Neuronal stem cell (in vitro differentiated cells): ENCODE results near the gene PTGR3.
A peak's percentile ranks its signal among the peaks of the same experiment; 100 is the strongest.

ENCODE experiments used
- DNase-seq: peaks from one replicate; pipeline ENCODE4 v3.0.0-alpha.2; 2013; ENCODE audit warnings: low spot score
- H2AFZ ChIP-seq: one replicate; pipeline ENCODE4 v1.6.1; 2013; ENCODE audit warnings: mild to moderate bottlenecking, low read length, inconsistent platforms
- H2AK5ac ChIP-seq: 2 replicates; pipeline ENCODE4 v1.6.1; 2013; ENCODE audit warnings: low read depth, mild to moderate bottlenecking, inconsistent platforms, low read length, moderate library complexity, mixed read lengths
- H2BK120ac ChIP-seq: 2 replicates; pipeline ENCODE4 v1.6.1; 2013; ENCODE audit warnings: low read depth, mild to moderate bottlenecking, inconsistent platforms, low read length, moderate library complexity, mixed read lengths
- H2BK12ac ChIP-seq: one replicate; pipeline ENCODE4 v1.6.1; 2013; ENCODE audit warnings: low read length, inconsistent platforms
- H2BK15ac ChIP-seq: 2 replicates; pipeline ENCODE4 v1.6.1; 2013; ENCODE audit warnings: mild to moderate bottlenecking, low read length, inconsistent platforms, mixed read lengths
- H2BK5ac ChIP-seq: one replicate; pipeline ENCODE4 v1.6.1; 2013; ENCODE audit warnings: inconsistent platforms, mild to moderate bottlenecking, low read length, moderate library complexity
- H3K14ac ChIP-seq: one replicate; pipeline ENCODE4 v1.6.1; 2013; ENCODE audit warnings: low read length, inconsistent platforms
- H3K18ac ChIP-seq: 2 replicates; pipeline ENCODE4 v1.6.1; 2013; ENCODE audit warnings: low read length, inconsistent platforms
- H3K23ac ChIP-seq: 2 replicates; pipeline ENCODE4 v1.6.1; 2013; ENCODE audit warnings: low read depth, mild to moderate bottlenecking, mixed read lengths, low read length, inconsistent platforms; ENCODE audit not compliant: poor library complexity
- H3K27ac ChIP-seq: replicated peaks from 3 replicates; pipeline ENCODE4 v1.5.1; 2013; ENCODE audit warnings: low read length, inconsistent platforms
- H3K27me3 ChIP-seq, 3 experiments: 2 replicates each; pipeline ENCODE4 v1.6.1; 2013; ENCODE audit warnings: low read length in 3 of 3, mild to moderate bottlenecking in 2 of 3, inconsistent platforms in 1 of 3, low read depth in 1 of 3, mixed read lengths in 1 of 3, moderate library complexity in 1 of 3; ENCODE audit not compliant: control insufficient read depth in 3 of 3, insufficient read depth in 3 of 3
- H3K36me3 ChIP-seq, 2 donors: replicated peaks in 1 of 2; 2 replicates each; pipeline ENCODE4 v1.6.1; 2013; ENCODE audit warnings: low read length in 2 of 2; ENCODE audit not compliant: control insufficient read depth in 2 of 2, insufficient read depth in 2 of 2
- H3K4ac ChIP-seq: 2 replicates; pipeline ENCODE4 v1.6.1; 2013; ENCODE audit warnings: inconsistent platforms, mild to moderate bottlenecking, low read length, moderate library complexity
- H3K4me1 ChIP-seq, 2 donors: 1 replicate in 1 of 2; 2 replicates in 1 of 2; pipeline ENCODE4 v1.6.1; 2013; ENCODE audit warnings: low read length in 2 of 2, low read depth in 1 of 2; ENCODE audit not compliant: control insufficient read depth in 2 of 2, insufficient read depth in 1 of 2
- H3K4me2 ChIP-seq: one replicate; pipeline ENCODE4 v1.6.1; 2013; ENCODE audit warnings: mild to moderate bottlenecking, low read length, inconsistent platforms; ENCODE audit not compliant: insufficient read depth, poor library complexity, severe bottlenecking
- H3K4me3 ChIP-seq, 2 donors: 2 replicates each; pipeline ENCODE4 v1.5.1; 2013; ENCODE audit warnings: low read length in 2 of 2, mild to moderate bottlenecking in 2 of 2, inconsistent platforms in 1 of 2, moderate library complexity in 1 of 2
- H3K79me1 ChIP-seq: one replicate; pipeline ENCODE4 v1.6.1; 2013; ENCODE audit warnings: low read depth, mild to moderate bottlenecking, inconsistent platforms, low read length, moderate library complexity
- H3K9ac ChIP-seq: one replicate; pipeline ENCODE4 v1.6.1; 2013; ENCODE audit warnings: mild to moderate bottlenecking, low read depth, low read length, inconsistent platforms; ENCODE audit not compliant: poor library complexity
- H3K9me3 ChIP-seq, 2 donors: replicated peaks in 1 of 2; 2 replicates each; pipeline versions ENCODE3 to v1.6.1; 2013; ENCODE audit warnings: low read length in 2 of 2, mild to moderate bottlenecking in 2 of 2, inconsistent platforms in 1 of 2, low read depth in 1 of 2, mixed read lengths in 1 of 2, moderate library complexity in 1 of 2; ENCODE audit not compliant: control insufficient read depth in 2 of 2, insufficient read depth in 1 of 2
- H4K8ac ChIP-seq: one replicate; pipeline ENCODE4 v1.6.1; 2013; ENCODE audit warnings: low read depth, mild to moderate bottlenecking, inconsistent platforms, low read length, moderate library complexity
- H4K91ac ChIP-seq: one replicate; pipeline ENCODE4 v1.6.1; 2013; ENCODE audit warnings: low read length, low read depth, mild to moderate bottlenecking, inconsistent platforms; ENCODE audit not compliant: poor library complexity
- WGBS, 2 donors: extraction: QIAGEN DNeasy Blood & Tissue Kit; methylation state at CpG; one replicate each; pipeline ENCODE4 v1.1.7; 2013; ENCODE audit warnings: missing lambda C conversion rate in 2 of 2, mixed read lengths in 1 of 2; ENCODE audit not compliant: insufficient read length in 2 of 2, insufficient replicate concordance in 1 of 2; ENCODE audit errors: extremely low coverage in 2 of 2; 5-methylcytosine and 5-hydroxymethylcytosine counted together

PTGR3 gene

DNA sequence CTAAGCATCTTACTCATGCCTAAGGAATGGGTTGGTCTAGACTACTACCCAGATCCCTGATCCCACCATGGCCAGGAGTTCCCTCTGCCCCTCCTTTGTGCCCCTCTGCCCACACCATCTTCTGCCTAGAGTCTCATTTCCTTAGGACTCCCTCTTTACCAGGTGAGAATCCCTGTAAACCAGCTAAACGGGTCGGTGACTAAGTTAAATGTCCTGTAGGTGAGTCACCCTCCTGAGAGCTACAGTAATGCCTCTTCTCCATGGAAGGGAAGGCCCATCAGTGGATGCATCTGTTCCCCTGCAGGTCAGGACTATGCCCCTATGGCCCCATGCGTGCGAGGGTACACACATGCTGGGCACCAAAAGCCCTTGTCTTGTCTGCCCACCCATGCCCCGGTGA lies 25.4 kb downstream of the PTGR3 start:
- H3K27ac ChIP-seq: no peak overlapping the region
- no peaks in the 10 kb centered on the region for H3K4me1 ChIP-seq
- no peak overlapping the region for H2BK15ac ChIP-seq
- H3K14ac ChIP-seq: no peak overlapping the region
- no peak for DNase-seq
- H3K4me2 ChIP-seq: no peak overlapping the region
- H3K36me3 ChIP-seq: no peaks in the 10 kb centered on the region
- H2BK120ac ChIP-seq: no peak overlapping the region
- no CpG with 5 or more reads among the region's 5 CpGs for WGBS, 2 donors
- H3K4me3 ChIP-seq: peak overlapping the region in 1 of 2 donors; percentile 6
- no peak overlapping the region for H4K91ac ChIP-seq
- no peak overlapping the region for H2AK5ac ChIP-seq
- H2AFZ ChIP-seq: no peak overlapping the region
- peak overlapping the region; percentile 67 for H2BK5ac ChIP-seq
- no peaks in the 10 kb centered on the region for H3K79me1 ChIP-seq
- H3K27me3 ChIP-seq: peaks cover 0 to 2% (median 0%) of the 10 kb centered on the region in 3 experiments
- H4K8ac ChIP-seq: no peak overlapping the region
- peak overlapping the region; percentile 25 for H3K23ac ChIP-seq
- peaks cover 3 to 5% of the 10 kb centered on the region in 2 donors for H3K9me3 ChIP-seq
- no peak overlapping the region for H3K4ac ChIP-seq
- no peak overlapping the region for H2BK12ac ChIP-seq
- H3K18ac ChIP-seq: no peak overlapping the region
- H3K9ac ChIP-seq: no peak overlapping the region

- Histone ChIP-seq H3K4me2 (no peak overlapping the region), H2AFZ (no peak overlapping the region), H2BK12ac (no peak overlapping the region), H3K18ac (no peak overlapping the region), H2AK5ac (no peak overlapping the region), H4K91ac (no peak overlapping the region), H3K9me3 (peaks cover 3 to 5% of the 10 kb centered on the region in 2 donors), H2BK120ac (no peak overlapping the region), H3K27ac (no peak overlapping the region), H2BK5ac (no peak overlapping the region), H3K79me1 (no peaks in the 10 kb centered on the region), H2BK15ac (no peak overlapping the region), H3K27me3 (peaks cover 0 to 2% (median 0%) of the 10 kb centered on the region in 3 experiments), H3K4ac (no peak overlapping the region), H3K4me1 (no peaks in the 10 kb centered on the region), H3K4me3 (no peak overlapping the region), H3K9ac (no peak overlapping the region), H3K14ac (no peak overlapping the region), H3K36me3 (no peaks in the 10 kb centered on the region), H3K23ac (no peak overlapping the region), H4K8ac (no peak overlapping the region)
- DNase-seq: no peak
- no CpG with 5 or more reads among the region's 13 CpGs for WGBS, 2 donors
Observed at GRCh38 chr18:75179819-75180600, 28.9 kb downstream of the PTGR3 start.

GRCh38 chr18:75178376-75178775 lies 30.6 kb downstream of the PTGR3 start:
- no peak overlapping the region for H2BK120ac ChIP-seq
- H3K4me3 ChIP-seq: no peak overlapping the region
- WGBS, 2 donors: no CpG with 5 or more reads among the region's 11 CpGs
- H2BK15ac ChIP-seq: no peak overlapping the region
- no peak overlapping the region for H3K23ac ChIP-seq
- H3K27me3 ChIP-seq: peaks cover 0 to 6% (median 2%) of the 10 kb centered on the region in 3 experiments
- H3K4me2 ChIP-seq: no peak overlapping the region
- H2BK12ac ChIP-seq: no peak overlapping the region
- H3K18ac ChIP-seq: no peak overlapping the region
- H3K36me3 ChIP-seq: no peaks in the 10 kb centered on the region
- no peak overlapping the region for H3K9ac ChIP-seq
- no peaks in the 10 kb centered on the region for H3K79me1 ChIP-seq
- no peak overlapping the region for H4K8ac ChIP-seq
- no peak overlapping the region for H3K14ac ChIP-seq
- no peak for DNase-seq
- no peak overlapping the region for H3K4ac ChIP-seq
- H2AFZ ChIP-seq: no peak overlapping the region
- H2AK5ac ChIP-seq: no peak overlapping the region
- H3K27ac ChIP-seq: no peak overlapping the region
- H3K9me3 ChIP-seq: peaks cover 0 to 5% of the 10 kb centered on the region in 2 donors
- H2BK5ac ChIP-seq: no peak overlapping the region
- peaks cover 0 to 3% of the 10 kb centered on the region in 2 donors for H3K4me1 ChIP-seq
- H4K91ac ChIP-seq: no peak overlapping the region

DNA sequence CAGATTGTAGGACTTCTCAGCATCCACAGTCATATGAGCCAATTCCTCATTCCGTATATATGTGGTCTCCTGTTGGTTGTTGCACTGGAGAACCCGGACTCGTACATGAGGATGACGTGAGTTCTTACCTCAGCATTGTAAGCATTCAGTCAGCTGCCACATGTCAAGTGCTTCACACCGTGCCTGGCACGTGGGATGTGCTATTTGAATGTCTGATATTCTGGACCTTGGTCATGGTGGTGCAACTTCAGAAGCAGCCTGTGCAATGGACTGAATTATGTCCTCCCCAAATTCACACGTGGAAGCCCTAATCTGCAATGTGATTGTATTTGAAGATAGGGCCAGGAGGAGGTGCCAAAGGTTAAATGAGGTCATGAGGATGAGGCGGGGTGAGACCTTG lies 32.1 kb downstream of the PTGR3 start:
- Histone ChIP-seq H3K18ac (no peak overlapping the region), H3K9me3 (peaks cover 0 to 4% of the 10 kb centered on the region in 2 donors), H3K4me2 (no peak overlapping the region), H3K79me1 (no peaks in the 10 kb centered on the region), H3K14ac (no peak overlapping the region), H2BK5ac (no peak overlapping the region), H3K4me3 (no peak overlapping the region), H2BK12ac (no peak overlapping the region), H3K27me3 (peaks cover 0 to 6% (median 0%) of the 10 kb centered on the region in 3 experiments), H2BK120ac (no peak overlapping the region), H3K4me1 (peaks cover 0 to 8% of the 10 kb centered on the region in 2 donors), H4K91ac (no peak overlapping the region), H3K23ac (no peak overlapping the region), H2AFZ (no peak overlapping the region), H4K8ac (no peak overlapping the region), H2AK5ac (peak overlapping the region; percentile 1), H3K9ac (no peak overlapping the region), H3K4ac (no peak overlapping the region), H2BK15ac (no peak overlapping the region), H3K36me3 (no peaks in the 10 kb centered on the region), H3K27ac (no peak overlapping the region)
- no CpG with 5 or more reads among the region's 8 CpGs for WGBS, 2 donors
- no peak for DNase-seq
